H1 (cell line): ENCODE measurements around the gene PLD2. TPM values are rescaled to one million over a fixed set of nuclear protein-coding genes. Genes with fewer than 3 reads are reported as not detected.

Experiments used
- CTCF ChIA-PET: fragments of 300-600 bp; sonication (Branson Sonifier 250); formaldehyde crosslinking; loops from one replicate; lab custom pipeline; 2021; ENCODE audit not compliant: partially characterized antibody; lab: Charles Lee
- POLR2A ChIA-PET: fragments of 300-600 bp; sonication (Branson Sonifier 250); formaldehyde crosslinking; loops from one replicate; lab custom pipeline; 2021; ENCODE audit warnings: inconsistent platforms; ENCODE audit not compliant: partially characterized antibody; lab: Charles Lee
- DNase-seq, 2 experiments: peaks; one replicate each; pipeline versions ENCODE4 v3.0.0 to v3.0.0-alpha.2; 2010 to 2022; ENCODE audit warnings: low spot score in 2 of 2, low read depth in 1 of 2, mixed read lengths in 1 of 2
- FAIRE-seq: peaks from 2 replicates; lab custom pipeline; 2011; peaks lifted over from hg19 to GRCh38; lab: Jason Lieb, UNC
- H2AFZ ChIP-seq: 2 replicates; pipeline ENCODE4 v1.8.1; 2012; ENCODE audit warnings: low read length, inconsistent platforms
- H2AK5ac ChIP-seq: 2 replicates; pipeline ENCODE4 v1.6.1; 2013; ENCODE audit warnings: low read depth, low read length
- H2BK120ac ChIP-seq: replicated peaks from 2 replicates; pipeline ENCODE3; 2013; ENCODE audit warnings: low read depth, low read length, inconsistent platforms
- H2BK12ac ChIP-seq: 2 replicates; pipeline ENCODE4 v1.6.1; 2013; ENCODE audit warnings: low read depth, low read length
- H2BK15ac ChIP-seq: 2 replicates; pipeline ENCODE4 v1.6.1; 2013; ENCODE audit warnings: low read length
- H2BK20ac ChIP-seq: 2 replicates; pipeline ENCODE4 v1.6.1; 2013; ENCODE audit warnings: low read length
- H2BK5ac ChIP-seq: 2 replicates; pipeline ENCODE4 v1.6.1; 2013; ENCODE audit warnings: low read depth, low read length
- H3K14ac ChIP-seq: 2 replicates; pipeline ENCODE4 v1.6.1; 2013; ENCODE audit warnings: inconsistent platforms; ENCODE audit not compliant: insufficient read length
- H3K18ac ChIP-seq: 2 replicates; pipeline ENCODE4 v1.6.1; 2013; ENCODE audit warnings: low read length; ENCODE audit errors: extremely low read depth
- H3K23ac ChIP-seq: 2 replicates; pipeline ENCODE4 v1.6.1; 2013; ENCODE audit warnings: inconsistent platforms; ENCODE audit not compliant: insufficient read length
- H3K23me2 ChIP-seq: 2 replicates; pipeline ENCODE4 v1.6.1; 2013; ENCODE audit warnings: low read depth, low read length
- H3K27ac ChIP-seq: 2 replicates; pipeline ENCODE4 v1.6.1; 2011; ENCODE audit warnings: low read depth, low read length, inconsistent platforms
- H3K27me3 ChIP-seq, 4 experiments: replicated peaks in 1 of 4; 1 replicate in 1 of 4; 2 replicates in 3 of 4; pipeline versions ENCODE4 v1.6.1 to v1.8.1; 2011 to 2013; ENCODE audit warnings: low read length in 3 of 4, mild to moderate bottlenecking in 3 of 4, inconsistent platforms in 2 of 4, mixed read lengths in 2 of 4, moderate library complexity in 1 of 4; ENCODE audit not compliant: control insufficient read depth in 3 of 4, insufficient read depth in 3 of 4; ENCODE audit errors: extremely low read depth in 1 of 4
- H3K36me3 ChIP-seq, 4 experiments: 2 replicates each; pipeline versions ENCODE4 v1.6.1 to v1.8.1; 2011 to 2013; ENCODE audit warnings: mild to moderate bottlenecking in 4 of 4, low read length in 3 of 4, moderate library complexity in 2 of 4, control low read depth in 1 of 4, inconsistent platforms in 1 of 4; ENCODE audit not compliant: insufficient read depth in 4 of 4, control insufficient read depth in 2 of 4
- H3K4ac ChIP-seq: replicated peaks from 2 replicates; pipeline ENCODE3; 2013; ENCODE audit warnings: low read length, low read depth, mixed read lengths, inconsistent platforms; ENCODE audit not compliant: insufficient read length
- H3K4me1 ChIP-seq, 4 experiments: replicated peaks in 1 of 4; 1 replicate in 1 of 4; 2 replicates in 3 of 4; pipeline versions ENCODE4 v1.6.1 to v1.8.1; 2011 to 2013; ENCODE audit warnings: low read length in 3 of 4, inconsistent platforms in 2 of 4, mixed read lengths in 1 of 4; ENCODE audit not compliant: insufficient read depth in 4 of 4, control insufficient read depth in 3 of 4
- H3K4me2 ChIP-seq, 2 experiments: 2 replicates each; pipeline versions ENCODE4 v1.6.1 to v1.8.1; 2011 to 2013; ENCODE audit warnings: low read depth in 2 of 2, low read length in 2 of 2, control low read depth in 1 of 2, inconsistent platforms in 1 of 2, mild to moderate bottlenecking in 1 of 2; ENCODE audit not compliant: insufficient read depth in 1 of 2
- H3K4me3 ChIP-seq, 4 experiments: fragments of 200-600, 300-600 bp in 1 of 4; sonication (generic), shearing (Covaris generic), sonication (Bioruptor Twin) in 1 of 4; 2 replicates each; pipeline versions ENCODE4 v1.5.1 to v1.8.1; 2011 to 2016; ENCODE audit warnings: low read length in 4 of 4, low read depth in 3 of 4, control low read depth in 2 of 4, inconsistent platforms in 2 of 4, mild to moderate bottlenecking in 2 of 4, mixed read lengths in 1 of 4, moderate library complexity in 1 of 4; ENCODE audit not compliant: insufficient read depth in 2 of 4; ENCODE audit errors: extremely low read depth in 1 of 4
- H3K56ac ChIP-seq: replicated peaks from 2 replicates; pipeline ENCODE3; 2013; ENCODE audit warnings: low read depth, mild to moderate bottlenecking, mixed read lengths, low read length, inconsistent platforms; ENCODE audit not compliant: insufficient read length
- H3K79me1 ChIP-seq: 2 replicates; pipeline ENCODE4 v1.6.1; 2013; ENCODE audit warnings: low read depth, low read length, control low read depth
- H3K79me2 ChIP-seq, 2 experiments: 2 replicates each; pipeline versions ENCODE4 v1.6.1 to v1.8.1; 2012 to 2013; ENCODE audit warnings: low read length in 2 of 2, mild to moderate bottlenecking in 2 of 2, inconsistent platforms in 1 of 2; ENCODE audit not compliant: insufficient read depth in 2 of 2, control insufficient read depth in 1 of 2
- H3K9ac ChIP-seq, 4 experiments: replicated peaks in 1 of 4; 1 replicate in 1 of 4; 2 replicates in 3 of 4; pipeline versions ENCODE4 v1.6.1 to v1.8.1; 2011 to 2013; ENCODE audit warnings: low read depth in 3 of 4, low read length in 3 of 4, control low read depth in 2 of 4, mild to moderate bottlenecking in 2 of 4, moderate library complexity in 2 of 4, inconsistent platforms in 1 of 4; ENCODE audit errors: extremely low read depth in 1 of 4
- H3K9me3 ChIP-seq, 2 experiments: 2 replicates each; pipeline versions ENCODE4 v1.6.1 to v1.8.1; 2012 to 2013; ENCODE audit warnings: mild to moderate bottlenecking in 2 of 2, moderate library complexity in 2 of 2, control low read depth in 1 of 2, inconsistent platforms in 1 of 2, low read depth in 1 of 2, low read length in 1 of 2, mixed read lengths in 1 of 2; ENCODE audit not compliant: insufficient read depth in 2 of 2
- H4K20me1 ChIP-seq, 2 experiments: replicated peaks in 1 of 2; 2 replicates each; pipeline versions ENCODE3 to v1.8.1; 2011 to 2013; ENCODE audit warnings: inconsistent platforms in 2 of 2, low read length in 2 of 2, mild to moderate bottlenecking in 1 of 2; ENCODE audit not compliant: insufficient read depth in 2 of 2, control insufficient read depth in 1 of 2
- H4K5ac ChIP-seq: 2 replicates; pipeline ENCODE4 v1.6.1; 2013; ENCODE audit warnings: low read length, low read depth, mixed read lengths, inconsistent platforms; ENCODE audit not compliant: insufficient read length
- H4K8ac ChIP-seq: 2 replicates; pipeline ENCODE4 v1.8.0; 2013; ENCODE audit warnings: mild to moderate bottlenecking, moderate library complexity, low read length, inconsistent platforms; ENCODE audit not compliant: insufficient read depth; ENCODE audit errors: extremely low read depth
- H4K91ac ChIP-seq: replicated peaks from 2 replicates; pipeline ENCODE3; 2013; ENCODE audit warnings: low read length, mixed read lengths, inconsistent platforms; ENCODE audit not compliant: insufficient read length
- CHD2 ChIP-seq: IDR thresholded peaks from 2 replicates; pipeline ENCODE4 v1.6.1; 2012; ENCODE audit warnings: low read length, improper control_type of control experiment
- KDM4A ChIP-seq: IDR thresholded peaks from one replicate; pipeline ENCODE4 v1.7.1; 2012; ENCODE audit warnings: low read depth, mild to moderate bottlenecking, moderate library complexity, low read length, inconsistent platforms; ENCODE audit not compliant: severe bottlenecking
- RNF2 ChIP-seq: fragments of 200-900, 300-1000 bp; sonication (generic); IDR thresholded peaks from 2 replicates; pipeline ENCODE4 v1.7.1; 2016; ENCODE audit warnings: borderline replicate concordance, low read depth, mild to moderate bottlenecking, antibody characterized with exemption, low read length; ENCODE audit not compliant: poor library complexity, severe bottlenecking; ENCODE audit errors: missing control alignments
- WGBS, 2 experiments: shearing (Covaris generic) in 1 of 2; methylation state at CpG; one replicate each; pipeline versions ENCODE4 v1.1.6 to v1.1.7; 2013 to 2015; ENCODE audit warnings: low lambda C conversion rate in 2 of 2, mixed read lengths in 2 of 2, inconsistent platforms in 1 of 2, low coverage in 1 of 2, missing lambda C conversion rate in 1 of 2; ENCODE audit not compliant: insufficient replicate concordance in 2 of 2, insufficient coverage in 1 of 2, insufficient read length in 1 of 2; ENCODE audit errors: extremely low coverage in 1 of 2, missing lambda C conversion rate in 1 of 2; 5-methylcytosine and 5-hydroxymethylcytosine counted together
- polyA plus RNA-seq, 7 experiments: library from polyadenylated mRNA; depleted of rRNA in 3 of 7; stranded (reverse) in 5 of 7; unstranded in 2 of 7; fragments of >200 nt in 5 of 7; fragments of 200-250 nt in 2 of 7; gene quantifications; 1 replicate in 5 of 7; 2 replicates in 1 of 7; 4 replicates in 1 of 7; pipeline versions ENCODE4 v1.2.1 to v1.2.3, GENCODE V29; 2011 to 2013; ENCODE audit warnings: missing spikeins in 2 of 7, mixed read lengths in 2 of 7
- total RNA-seq: library from RNA; stranded (reverse); fragmentation: NEBNext Ultra II Directional; extraction: Animal tissue kit (Norgen Biotek cat#: 25700); gene quantifications from 2 replicates; pipeline ENCODE4 v1.2.1, GENCODE V29; 2021

Gene PLD2
- total and polyA plus RNA-seq, 2 of the 8 experiments (the other 6 are each of a cell fraction or from before 2014, with no cell fraction given): 44.3 to 48.4 TPM

DNA sequence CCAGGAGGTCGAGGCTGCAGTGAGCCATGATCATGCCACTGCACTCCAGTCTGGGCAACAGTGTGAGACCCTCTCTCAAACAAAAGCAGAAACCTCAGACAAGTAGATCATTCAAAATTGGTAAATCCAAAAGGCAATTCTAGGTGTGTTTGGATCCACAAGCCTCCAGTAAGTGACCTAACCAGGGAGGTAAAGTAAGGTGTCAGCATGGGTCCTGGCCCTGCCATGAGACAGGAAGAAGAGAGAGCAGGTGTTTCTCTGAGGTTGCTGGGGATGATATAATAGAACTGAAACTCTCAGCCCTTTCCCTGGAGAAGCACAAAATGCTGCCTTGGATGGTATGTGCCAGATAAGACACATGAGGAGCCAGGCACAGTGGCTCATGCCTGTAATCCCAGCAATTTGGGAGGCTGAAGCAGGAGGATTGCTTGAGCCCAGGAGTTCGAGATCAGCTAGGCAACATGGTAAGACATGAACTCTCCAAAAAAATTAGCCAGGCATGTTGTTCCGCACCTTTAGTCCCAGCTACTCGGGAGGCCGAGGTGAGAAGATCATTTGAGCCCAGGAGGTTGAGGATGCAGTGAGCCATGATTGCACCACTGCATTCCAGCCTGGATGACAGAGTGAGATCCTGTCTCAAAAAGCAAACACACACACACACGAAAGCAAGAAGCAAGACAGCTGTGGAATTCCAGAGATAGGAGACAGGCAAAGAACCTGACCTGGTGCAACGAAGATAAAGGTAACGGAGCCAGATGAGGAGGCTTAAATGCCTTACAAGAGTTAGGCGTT, 28.8 kb upstream of the PLD2 start:
- Histone ChIP-seq H2AFZ (no peak overlapping the region), H3K9ac (no peak overlapping the region), H3K79me1 (no peaks in the 10 kb centered on the region), H3K23ac (no peak overlapping the region), H3K27me3 (0 out of 7 replicates have a peak, but pooled peaks cover 0 to 2% (median 0%) of the 10 kb centered on the region in 4 experiments), H3K56ac (no peak overlapping the region), H2BK120ac (no peak overlapping the region), H3K4ac (no peak overlapping the region), H3K18ac (no peak overlapping the region), H2BK15ac (no peak overlapping the region), H2AK5ac (no peak overlapping the region), H2BK12ac (no peak overlapping the region), H4K20me1 (no peaks in the 10 kb centered on the region), H4K5ac (no peak overlapping the region), H3K4me3 (no peak overlapping the region), H2BK5ac (no peak overlapping the region), H4K8ac (no peak overlapping the region), H3K4me2 (no peak overlapping the region), H4K91ac (no peak overlapping the region), H3K14ac (no peak overlapping the region), H3K4me1 (no peaks in the 10 kb centered on the region), H2BK20ac (no peak overlapping the region), H3K23me2 (no peaks in the 10 kb centered on the region; the same call in 1 of the 2 replicates), H3K9me3 (no peaks in the 10 kb centered on the region), H3K27ac (no peak overlapping the region), H3K36me3 (no peaks in the 10 kb centered on the region), H3K79me2 (no peaks in the 10 kb centered on the region)
- POLR2A ChIA-PET: interaction anchor here (0.7 to 1.6 kb wide), 3 partner anchors 31 to 122 kb away, joined by 3 to 4 read pairs (median 4); partner anchors contain the start of genes C17orf107 and MED11
- FAIRE-seq (no peak), DNase-seq (no peak)
- WGBS, 2 experiments: 86% methylated on average over 9 of the region's 9 CpGs; no CpG with 5 or more reads in 1 of the 2 experiments
- CTCF ChIA-PET: interaction anchor here (0.7 to 3.8 kb wide), 8 partner anchors 9 to 529 kb away, joined by 3 to 16 read pairs (median 4); partner anchors contain the start of genes CHRNE, GLTPD2 and VMO1
- TF ChIP-seq KDM4A (no peak), CHD2 (no peak), RNF2 (no peak)
